ENCODE results near the gene SPACA1. TPM values are rescaled to one million over a fixed set of nuclear protein-coding genes. Genes with fewer than 3 reads are reported as not detected.

The SPACA1 gene
- polyA plus RNA-seq, 1 experiment: not detected

GRCh38 chr6:88008411-88008810, 39.2 kb upstream of the SPACA1 start:
- ChIA-PET POLR2A (no interaction called here), CTCF (no interaction called here)
- Histone ChIP-seq H3K27ac (ENCODE audit: low read depth, low read length) (no peak overlapping the region), H3K4me3 (ENCODE audit: low read depth, low read length) (no peak overlapping the region), H3K9me3 (ENCODE audit: control insufficient read depth, insufficient read depth, low read length) (no peaks in the 10 kb centered on the region), H3K27me3 (ENCODE audit: control insufficient read depth, insufficient read depth, low read length) (no peaks in the 10 kb centered on the region)
- no peak for DNase-seq (ENCODE audit: low read depth, low spot score)
- TF ChIP-seq CTCF (IDR thresholded peaks at IDR 0.05; ENCODE audit: low read depth, low read length): no peak

- CTCF ChIA-PET: no interaction called here
- no peak overlapping the region for H3K27ac ChIP-seq (ENCODE audit: low read depth, low read length)
- no peaks in the 10 kb centered on the region for H3K27me3 ChIP-seq (ENCODE audit: control insufficient read depth, insufficient read depth, low read length)
- POLR2A ChIA-PET: no interaction called here
- H3K9me3 ChIP-seq (ENCODE audit: control insufficient read depth, insufficient read depth, low read length): no peaks in the 10 kb centered on the region
- DNase-seq (ENCODE audit: low read depth, low spot score): no peak
- TF ChIP-seq CTCF (IDR thresholded peaks at IDR 0.05; ENCODE audit: low read depth, low read length): no peak
- no peak overlapping the region for H3K4me3 ChIP-seq (ENCODE audit: low read depth, low read length)
Observed at GRCh38 chr6:88008831-88009231, 38.8 kb upstream of the SPACA1 start.

GRCh38 chr6:88013015-88013414, 34.6 kb upstream of the SPACA1 start:
- TF ChIP-seq CTCF (IDR thresholded peaks at IDR 0.05; ENCODE audit: low read depth, low read length): no peak
- POLR2A ChIA-PET: no interaction called here
- no peak for DNase-seq (ENCODE audit: low read depth, low spot score)
- Histone ChIP-seq H3K27ac (ENCODE audit: low read depth, low read length) (no peak overlapping the region), H3K4me3 (ENCODE audit: low read depth, low read length) (peak overlapping the region; percentile 4; the same call in 1 of the 2 replicates), H3K27me3 (ENCODE audit: control insufficient read depth, insufficient read depth, low read length) (no peaks in the 10 kb centered on the region), H3K9me3 (ENCODE audit: control insufficient read depth, insufficient read depth, low read length) (no peaks in the 10 kb centered on the region)
- CTCF ChIA-PET: no interaction called here

GRCh38 chr6:88013554-88013953, 34.1 kb upstream of the SPACA1 start:
- Histone ChIP-seq H3K9me3 (ENCODE audit: control insufficient read depth, insufficient read depth, low read length) (no peaks in the 10 kb centered on the region), H3K27ac (ENCODE audit: low read depth, low read length) (no peak overlapping the region), H3K4me3 (ENCODE audit: low read depth, low read length) (no peak overlapping the region), H3K27me3 (ENCODE audit: control insufficient read depth, insufficient read depth, low read length) (no peaks in the 10 kb centered on the region)
- DNase-seq (ENCODE audit: low read depth, low spot score): no peak
- TF ChIP-seq CTCF (IDR thresholded peaks at IDR 0.05; ENCODE audit: low read depth, low read length): peak; percentile 21; the same call in 1 of the 2 replicates
- ChIA-PET CTCF (no interaction called here), POLR2A (no interaction called here)

GRCh38 chr6:88020439-88020838, 27.2 kb upstream of the SPACA1 start:
- Histone ChIP-seq H3K27ac (ENCODE audit: low read depth, low read length) (no peak overlapping the region), H3K9me3 (ENCODE audit: control insufficient read depth, insufficient read depth, low read length) (no peaks in the 10 kb centered on the region), H3K27me3 (ENCODE audit: control insufficient read depth, insufficient read depth, low read length) (no peaks in the 10 kb centered on the region), H3K4me3 (ENCODE audit: low read depth, low read length) (no peak overlapping the region)
- no peak for TF ChIP-seq CTCF (IDR thresholded peaks at IDR 0.05; ENCODE audit: low read depth, low read length)
- ChIA-PET POLR2A (no interaction called here), CTCF (no interaction called here)
- no peak for DNase-seq (ENCODE audit: low read depth, low spot score)

Measured in AG04450 (cell line).